Stromal cell of bone marrow (primary cell): ENCODE measurements around the gene TEAD1.
A peak's percentile ranks its signal among the peaks of the same experiment; 100 is the strongest.

ENCODE experiments used
- DNase-seq: peaks from one replicate; pipeline ENCODE4 v3.0.0-alpha.2; 2012; ENCODE audit warnings: low read depth

TEAD1 gene

DNA sequence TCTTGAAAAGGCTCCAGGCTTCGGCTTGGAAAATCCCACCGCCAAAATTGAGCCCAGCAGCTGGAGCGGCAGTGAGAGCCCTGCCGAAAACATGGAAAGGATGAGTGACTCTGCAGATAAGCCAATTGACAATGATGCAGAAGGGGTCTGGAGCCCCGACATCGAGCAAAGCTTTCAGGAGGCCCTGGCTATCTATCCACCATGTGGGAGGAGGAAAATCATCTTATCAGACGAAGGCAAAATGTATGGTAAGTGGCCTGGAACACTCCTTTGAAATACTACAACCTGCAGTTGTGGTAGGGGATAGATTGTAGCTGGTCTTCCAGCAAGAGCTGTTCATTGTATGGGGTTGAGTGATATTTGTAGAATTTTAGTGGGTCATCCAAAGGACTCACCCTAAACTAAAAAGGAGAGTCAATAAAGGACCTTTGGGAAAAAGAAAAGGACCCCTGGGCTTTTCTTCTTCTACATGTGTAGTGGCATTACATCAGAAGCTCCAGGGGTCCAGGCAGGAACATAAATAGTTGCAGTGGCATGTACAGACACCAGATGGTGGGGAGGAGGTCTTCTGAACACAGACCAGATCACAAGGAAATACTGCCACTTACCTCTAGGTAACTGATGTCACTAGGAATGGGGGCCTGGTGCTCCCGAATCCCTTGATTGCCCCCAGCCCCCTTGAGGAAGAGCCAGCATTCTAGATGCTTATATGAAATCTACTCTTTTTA is 90.1 kb downstream of the TEAD1 start:
- no peak for DNase-seq

DNA sequence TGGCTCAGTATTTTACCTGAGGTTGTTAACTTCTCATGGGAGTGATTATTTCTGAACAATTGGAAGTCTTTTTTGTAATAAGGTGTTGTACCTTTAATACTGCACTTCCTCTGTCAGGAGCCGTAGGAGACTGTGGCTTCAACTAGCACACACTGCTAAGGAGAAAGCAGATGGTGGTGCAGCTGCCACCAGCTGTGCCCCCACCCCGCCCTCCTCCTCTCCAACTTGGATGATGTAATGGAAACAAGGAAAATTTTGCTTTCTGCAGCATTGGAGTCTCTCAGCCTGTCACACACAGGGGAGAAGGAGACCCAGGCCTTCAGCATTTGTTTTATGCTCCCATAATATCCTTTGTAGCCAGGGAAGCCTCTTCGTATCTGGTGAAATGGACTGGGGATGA is 91.2 kb downstream of the TEAD1 start:
- DNase-seq: no peak

- no peak for DNase-seq
Observed at GRCh38 chr11:12767027-12767426, 92.8 kb downstream of the TEAD1 start.

DNA sequence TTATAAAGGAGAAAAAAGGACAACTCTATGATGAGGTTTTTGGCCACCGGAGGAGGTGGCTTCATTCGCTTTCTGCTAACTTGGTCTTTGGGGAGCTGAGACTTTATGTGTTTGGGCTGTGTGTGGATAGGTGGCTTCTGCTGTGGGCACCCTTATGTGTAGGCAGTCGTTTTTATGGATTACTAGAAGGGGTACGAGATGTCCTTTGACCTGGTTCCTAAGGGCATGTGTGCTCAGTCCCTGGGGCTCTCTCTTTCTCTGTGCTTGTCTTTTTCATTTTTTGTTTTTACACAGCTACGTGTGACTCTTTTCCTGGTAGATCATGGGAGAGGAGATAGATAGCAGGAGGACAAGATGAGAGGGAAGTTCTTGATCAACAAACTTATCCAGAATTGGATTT is 93.4 kb downstream of the TEAD1 start:
- no peak for DNase-seq

- no peak for DNase-seq
Observed at GRCh38 chr11:12768726-12769673, 94.8 kb downstream of the TEAD1 start.

- peak; percentile 43 for DNase-seq
Observed at GRCh38 chr11:12769834-12770345, 95.7 kb downstream of the TEAD1 start.

- no peak for DNase-seq
Observed at GRCh38 chr11:12770435-12770834, 96.2 kb downstream of the TEAD1 start.

DNA sequence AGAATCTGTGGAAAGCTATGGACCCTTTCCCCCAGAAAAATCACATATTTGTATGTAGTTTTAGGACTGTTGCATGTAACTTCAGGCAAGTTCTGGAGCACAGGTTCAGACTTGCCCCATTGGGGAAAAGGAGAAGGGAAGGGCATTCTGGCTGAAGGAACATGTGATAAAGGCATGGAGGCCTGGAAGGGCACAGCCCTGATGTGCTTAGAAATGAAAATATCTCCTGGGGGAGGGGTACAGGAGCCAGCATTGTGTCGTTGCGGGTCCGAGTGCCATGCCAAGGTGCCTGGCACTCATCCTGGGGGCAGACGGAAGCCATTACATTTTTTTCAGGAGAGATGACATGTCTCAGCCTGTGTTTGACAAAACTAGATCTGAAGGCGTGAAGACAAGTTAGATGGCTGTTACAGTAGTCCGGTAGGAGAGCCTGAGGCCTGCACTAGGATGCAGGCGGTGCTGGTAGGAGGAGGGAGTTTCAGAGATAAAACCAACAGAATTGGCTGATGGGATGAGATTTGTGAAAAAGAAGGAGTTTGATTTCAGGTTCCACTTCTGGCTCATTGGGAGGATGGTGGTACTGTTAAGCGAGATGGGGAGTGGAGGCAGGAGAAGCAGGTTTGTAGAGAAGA is 96.9 kb downstream of the TEAD1 start:
- DNase-seq: no peak

GRCh38 chr11:12771875-12772274 is 97.7 kb downstream of the TEAD1 start:
- DNase-seq: no peak

GRCh38 chr11:12772324-12772723 is 98.1 kb downstream of the TEAD1 start:
- DNase-seq: no peak

DNA sequence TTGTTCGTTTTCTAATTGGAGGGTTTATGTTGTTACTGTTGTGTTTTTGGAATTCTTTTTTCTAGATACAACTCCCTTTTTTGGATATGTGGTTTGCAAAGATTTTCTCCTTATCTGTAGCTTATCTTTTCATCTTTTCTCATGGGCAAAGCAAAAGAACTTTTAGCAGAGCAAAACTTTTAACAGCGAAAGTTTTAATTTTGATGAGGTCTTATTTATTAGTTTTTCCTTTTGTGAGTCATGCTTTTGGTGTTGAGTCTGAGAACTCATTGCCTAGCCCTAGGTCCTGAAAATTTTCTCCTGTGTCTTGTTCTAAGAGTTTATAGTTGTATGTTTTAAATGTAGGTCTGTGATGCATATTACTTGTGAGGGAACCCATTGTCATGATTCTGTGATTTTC is 99.4 kb downstream of the TEAD1 start:
- no peak for DNase-seq

GRCh38 chr11:12775955-12776354 is 101.7 kb downstream of the TEAD1 start:
- no peak for DNase-seq

DNA sequence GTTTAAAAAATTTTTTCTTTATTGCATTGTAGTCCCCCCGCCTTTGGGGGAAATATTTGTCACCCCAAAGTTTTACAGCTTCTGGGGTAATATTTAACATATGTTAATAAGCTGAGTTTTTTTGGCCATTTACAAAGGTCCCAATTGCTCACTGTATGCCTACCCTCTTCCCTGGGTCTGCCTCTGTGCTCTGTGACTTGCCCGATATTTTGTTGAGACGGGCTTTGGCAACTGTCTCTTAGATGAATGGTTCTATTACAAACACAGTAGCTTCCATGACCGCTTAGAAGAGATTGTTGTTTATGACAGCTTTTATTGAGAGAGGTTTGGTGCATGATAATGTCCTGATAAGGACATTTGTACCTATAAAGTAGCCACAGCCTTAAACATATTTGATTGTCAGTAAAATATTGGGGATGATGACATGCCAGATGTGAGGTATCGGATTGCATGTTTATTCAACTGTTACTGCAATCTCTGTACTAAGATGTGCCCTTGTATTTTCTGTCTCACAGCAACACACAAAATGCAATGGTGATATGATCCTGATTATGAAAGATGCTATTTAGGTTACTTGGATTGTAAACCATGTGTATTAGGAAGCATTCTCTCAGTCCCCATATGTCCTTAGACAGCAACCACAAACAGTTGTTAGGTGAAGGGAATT is 103.1 kb downstream of the TEAD1 start:
- no peak for DNase-seq

- DNase-seq: no peak
Observed at GRCh38 chr11:12778240-12778905, 104.2 kb downstream of the TEAD1 start.

DNA sequence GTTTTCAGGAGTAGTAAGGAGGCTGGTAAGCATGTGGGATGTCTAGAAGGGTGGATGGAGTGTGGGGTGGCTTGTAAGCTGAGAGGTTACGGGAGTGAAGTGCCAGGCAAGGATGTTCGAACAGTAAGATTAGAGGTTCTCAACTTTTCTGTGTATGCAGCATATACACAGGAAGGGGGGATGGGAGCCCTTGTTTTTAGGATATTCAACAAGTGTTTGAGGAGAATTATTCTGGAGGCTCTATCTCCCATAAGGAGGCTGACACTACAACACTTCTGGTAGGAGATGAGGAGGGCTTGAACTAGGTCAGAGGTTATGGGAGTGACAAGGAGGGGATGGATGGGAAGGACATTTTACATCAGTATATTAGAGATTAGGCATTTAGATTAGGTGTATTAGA is 109.5 kb downstream of the TEAD1 start:
- no peak for DNase-seq

DNA sequence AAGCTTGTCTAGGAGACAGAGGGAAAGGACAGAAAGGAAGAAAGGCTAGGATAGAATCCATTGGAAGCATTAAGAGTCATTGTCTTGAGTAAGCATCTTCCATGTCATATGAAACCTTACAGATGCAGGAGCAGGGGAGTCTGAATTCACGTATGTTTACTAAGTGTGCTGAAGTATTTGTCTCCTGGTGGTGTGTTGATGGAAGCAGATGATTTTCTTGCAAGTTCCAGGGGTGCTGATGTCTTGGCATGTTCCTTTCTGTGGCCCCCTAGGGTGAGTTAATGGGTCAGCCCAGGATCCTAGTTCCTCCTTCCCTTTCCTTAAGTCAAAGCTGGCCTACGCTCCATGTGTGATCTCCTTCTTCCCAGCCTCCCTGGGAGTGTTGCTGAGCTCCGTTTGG is 110.2 kb downstream of the TEAD1 start:
- no peak for DNase-seq

DNA sequence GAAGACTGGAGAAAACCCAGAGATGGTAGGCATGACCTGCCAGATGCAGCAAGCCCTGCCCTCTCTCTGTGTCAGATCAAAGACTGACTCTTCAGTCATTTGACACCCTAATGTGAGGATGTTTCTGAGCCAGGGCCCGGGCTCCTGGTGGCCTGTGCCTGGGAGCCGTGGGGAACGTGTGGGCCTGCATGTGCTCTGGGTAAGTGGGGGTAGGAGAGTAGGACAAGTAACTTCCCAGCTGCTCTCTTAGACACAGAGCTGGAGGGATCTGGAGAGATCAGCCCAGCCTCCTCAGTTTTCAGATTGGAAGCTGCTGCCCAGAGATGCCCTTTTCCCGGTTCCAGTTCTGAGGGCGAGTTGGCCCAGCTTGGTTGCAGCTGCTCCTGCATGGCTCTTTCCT is 110.8 kb downstream of the TEAD1 start:
- no peak for DNase-seq

- no peak for DNase-seq
Observed at GRCh38 chr11:12785901-12786300, 111.7 kb downstream of the TEAD1 start.

DNA sequence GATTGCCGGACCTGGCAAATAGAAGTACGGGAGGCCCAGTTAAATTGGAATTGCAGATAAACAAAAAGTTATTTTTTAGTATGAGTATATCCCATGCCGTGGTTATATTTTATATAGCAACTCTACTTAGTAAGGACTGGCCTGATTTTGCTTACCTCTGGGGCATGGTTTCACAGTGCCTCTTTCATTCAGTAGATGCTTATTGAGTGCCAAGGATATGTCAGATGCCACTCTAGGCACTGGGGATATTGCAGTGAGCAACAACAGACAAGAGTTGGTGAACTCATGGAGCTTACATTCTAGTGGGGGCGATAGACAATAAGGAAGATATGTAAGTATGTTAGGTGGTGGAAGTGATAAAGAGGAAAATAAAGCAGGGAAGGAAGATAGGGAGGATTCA is 112.2 kb downstream of the TEAD1 start:
- no peak for DNase-seq

DNA sequence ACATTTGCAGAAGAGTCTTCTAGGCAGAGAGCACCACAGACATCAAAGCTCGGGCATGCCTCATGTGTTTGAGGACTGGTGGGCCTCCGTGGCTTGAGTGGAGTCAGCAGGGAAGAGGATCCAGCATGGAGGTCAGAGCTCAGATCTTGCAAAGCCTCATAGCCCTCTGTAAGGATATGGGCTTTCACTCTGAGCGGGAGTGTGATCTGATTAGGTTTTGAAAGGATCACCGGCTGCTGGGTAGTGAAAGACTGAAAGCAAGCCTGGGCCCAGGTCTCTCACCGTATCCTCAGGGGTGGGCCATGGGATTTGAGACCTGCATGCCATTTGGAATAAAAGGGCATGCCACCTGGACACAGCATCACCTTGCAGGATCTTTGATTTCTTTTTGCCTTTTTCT is 112.7 kb downstream of the TEAD1 start:
- DNase-seq: no peak

- DNase-seq: peak; percentile 69
Observed at GRCh38 chr11:12787847-12788246, 113.6 kb downstream of the TEAD1 start.

- no peak for DNase-seq
Observed at GRCh38 chr11:12789054-12789453, 114.8 kb downstream of the TEAD1 start.
